ENCODE results near the gene CELF2.

The CELF2 gene

GRCh38 chr10:11004144-11005077 is 13.3 kb upstream of the CELF2 start:
- no peak for DNase-seq

- no peak for DNase-seq
Observed at GRCh38 chr10:11005725-11006427, 11.8 kb upstream of the CELF2 start.

- no peak for DNase-seq
Observed at GRCh38 chr10:11006428-11006825, 11.2 kb upstream of the CELF2 start.

- no peak for DNase-seq
Observed at GRCh38 chr10:11007476-11008020, 10.1 kb upstream of the CELF2 start.

- no peak for DNase-seq
Observed at GRCh38 chr10:11009471-11010308, 8.0 kb upstream of the CELF2 start.

- no peak for DNase-seq
Observed at GRCh38 chr10:11010582-11010981, 7.1 kb upstream of the CELF2 start.

GRCh38 chr10:11011436-11011835 is 6.2 kb upstream of the CELF2 start:
- DNase-seq: no peak

GRCh38 chr10:11011984-11012383 is 5.7 kb upstream of the CELF2 start:
- DNase-seq: peak; percentile 12

- no peak for DNase-seq
Observed at GRCh38 chr10:11012421-11013295, 5.0 kb upstream of the CELF2 start.

- DNase-seq: no peak
Observed at GRCh38 chr10:11013836-11014235, 3.8 kb upstream of the CELF2 start.

- DNase-seq: no peak
Observed at GRCh38 chr10:11014671-11015445, 2.8 kb upstream of the CELF2 start.

- DNase-seq: no peak
Observed at GRCh38 chr10:11015446-11015934, 2.2 kb upstream of the CELF2 start.

- no peak for DNase-seq
Observed at GRCh38 chr10:11017000-11017569, 587 bp upstream of the CELF2 start.

GRCh38 chr10:11018432-11018841 is 765 bp downstream of the CELF2 start:
- no peak for DNase-seq

GRCh38 chr10:11018855-11019631 is 1.4 kb downstream of the CELF2 start:
- no peak for DNase-seq

- DNase-seq: no peak
Observed at GRCh38 chr10:11019724-11020547, 2.3 kb downstream of the CELF2 start.

GRCh38 chr10:11020548-11020942 is 2.9 kb downstream of the CELF2 start:
- DNase-seq: no peak

- DNase-seq: no peak
Observed at GRCh38 chr10:11022213-11022612, 4.5 kb downstream of the CELF2 start.

Data from kidney glomerular epithelial cell (primary cell).